ENCODE measurements around the gene DGCR2. TPM values are rescaled to one million over a fixed set of nuclear protein-coding genes. Genes with fewer than 3 reads are reported as not detected.

Gene DGCR2
- total and polyA plus RNA-seq, 2 of the 8 experiments (the other 6 are each of a cell fraction or from before 2014, with no cell fraction given) = 42.3 to 62.2 TPM

GRCh38 chr22:19149047-19149883 lies 27.1 kb upstream of the DGCR2 start:
- TF ChIP-seq EZH2 (IDR thresholded peaks at IDR 0.05; ENCODE audit: low read depth, low read length, severe bottlenecking) (peak; percentile 98), YY1 (IDR thresholded peaks at IDR 0.05; ENCODE audit: low read depth, low read length) (no peak), RXRA (IDR thresholded peaks at IDR 0.05; ENCODE audit: insufficient read depth, low read depth, low read length) (no peak), SUZ12 (IDR thresholded peaks at IDR 0.05; ENCODE audit: low read length) (peak; percentile 95), RNF2 (IDR thresholded peaks at IDR 0.05; ENCODE audit: borderline replicate concordance, low read depth, low read length, missing control alignments, poor library complexity, severe bottlenecking) (peak; percentile 66), MAX (IDR thresholded peaks at IDR 0.05) (peak; percentile 87), KDM4A (IDR thresholded peaks at IDR 0.05; ENCODE audit: low read depth, low read length, severe bottlenecking) (peak; percentile 81), E2F6 (IDR thresholded peaks at IDR 0.05) (peak; percentile 82)
- no peak overlapping the region for H3K27ac ChIP-seq (ENCODE audit: low read depth, low read length)
- CTCF ChIA-PET (ENCODE audit: partially characterized antibody) = interaction anchor here (1.1 to 2.8 kb wide), 2 partner anchors 11 to 30 kb away, joined by 3 to 13 read pairs; partner anchors contain the start of gene SLC25A1
- POLR2A ChIA-PET (ENCODE audit: partially characterized antibody) = interaction anchor here (1.2 to 2.3 kb wide), 5 partner anchors 9 to 138 kb away, joined by 3 to 7 read pairs (median 4); partner anchors contain the start of gene DGCR2
- no peak overlapping the region for H3K56ac ChIP-seq (replicated peaks; ENCODE audit: insufficient read length, low read depth, low read length)
- H3K23me2 ChIP-seq (ENCODE audit: low read depth, low read length) = peaks cover 7% of the 10 kb centered on the region; the same call in 1 of the 2 replicates
- H3K18ac ChIP-seq (ENCODE audit: extremely low read depth, low read length) = no peak overlapping the region; the same call in 1 of the 2 replicates
- 0 out of 4 replicates have a peak, but pooled peaks cover 0 to 6% of the 10 kb centered on the region in 2 experiments for H3K9me3 ChIP-seq (ENCODE audit: insufficient read depth in 2 of 2, low read depth in 1 of 2, low read length in 1 of 2)
- peak overlapping the region; percentile 3 to 53 (median 8); a peak in 7 of 8 replicates for H3K4me3 ChIP-seq (ENCODE audit: extremely low read depth in 1 of 4, insufficient read depth in 2 of 4, low read depth in 3 of 4, low read length in 4 of 4)
- no peaks in the 10 kb centered on the region for H3K79me1 ChIP-seq (ENCODE audit: low read depth, low read length)
- peak in 1 of 2 experiments; percentile 84 for DNase-seq (ENCODE audit: low read depth in 1 of 2, low spot score in 2 of 2)
- peak overlapping the region; percentile 40 to 71 for H3K4me2 ChIP-seq (ENCODE audit: insufficient read depth in 1 of 2, low read depth in 2 of 2, low read length in 2 of 2)
- no peak overlapping the region for H4K5ac ChIP-seq (ENCODE audit: insufficient read length, low read depth, low read length)
- no peak overlapping the region for H2BK120ac ChIP-seq (replicated peaks; ENCODE audit: low read depth, low read length)
- H3K23ac ChIP-seq (ENCODE audit: insufficient read length) = no peak overlapping the region
- peaks cover 2 to 12% of the 10 kb centered on the region in 2 experiments for H4K20me1 ChIP-seq (replicated peaks in 1 of 2; ENCODE audit: control insufficient read depth in 1 of 2, insufficient read depth in 2 of 2, low read length in 2 of 2)
- H3K79me2 ChIP-seq (ENCODE audit: control insufficient read depth in 1 of 2, insufficient read depth in 2 of 2, low read length in 2 of 2) = peaks cover 0 to under 1% of the 10 kb centered on the region in 2 experiments; a peak in 1 of 4 replicates
- peaks cover 52 to 71% (median 61%) of the 10 kb centered on the region in 4 experiments for H3K27me3 ChIP-seq (replicated peaks in 1 of 4; ENCODE audit: control insufficient read depth in 3 of 4, extremely low read depth in 1 of 4, insufficient read depth in 3 of 4, low read length in 3 of 4)
- H3K4me1 ChIP-seq (replicated peaks in 1 of 4; ENCODE audit: control insufficient read depth in 3 of 4, insufficient read depth in 4 of 4, low read length in 3 of 4) = peaks cover 0 to 7% (median 5%) of the 10 kb centered on the region in 4 experiments; a peak in 5 of 7 replicates
- no peak overlapping the region for H2BK5ac ChIP-seq (ENCODE audit: low read depth, low read length)
- H2AFZ ChIP-seq (ENCODE audit: low read length) = peak overlapping the region; percentile 65; the same call in 1 of the 2 replicates
- no peak overlapping the region for H3K9ac ChIP-seq (replicated peaks in 1 of 4; ENCODE audit: extremely low read depth in 1 of 4, low read depth in 3 of 4, low read length in 3 of 4)
- no peak overlapping the region for H3K14ac ChIP-seq (ENCODE audit: insufficient read length)
- WGBS, 2 experiments (ENCODE audit: extremely low coverage in 1 of 2, insufficient coverage in 1 of 2, insufficient read length in 1 of 2, insufficient replicate concordance in 2 of 2, low coverage in 1 of 2, low lambda C conversion rate in 2 of 2, missing lambda C conversion rate in 1 of 2) = 12% methylated on average over 69 of the region's 92 CpGs; no CpG with 5 or more reads in 1 of the 2 experiments
- no peak overlapping the region for H2BK15ac ChIP-seq (ENCODE audit: low read length)
- H2AK5ac ChIP-seq (ENCODE audit: low read depth, low read length) = no peak overlapping the region
- H4K8ac ChIP-seq (ENCODE audit: extremely low read depth, insufficient read depth, low read length) = peak overlapping the region; percentile 85
- no peak for FAIRE-seq
- no peak overlapping the region for H2BK20ac ChIP-seq (ENCODE audit: low read length)
- H3K4ac ChIP-seq (replicated peaks; ENCODE audit: insufficient read length, low read depth, low read length) = no peak overlapping the region
- H2BK12ac ChIP-seq (ENCODE audit: low read depth, low read length) = no peak overlapping the region
- peaks cover 0 to 12% (median 0%) of the 10 kb centered on the region in 4 experiments; a peak in 1 of 8 replicates for H3K36me3 ChIP-seq (ENCODE audit: control insufficient read depth in 2 of 4, insufficient read depth in 4 of 4, low read length in 3 of 4)
- H4K91ac ChIP-seq (replicated peaks; ENCODE audit: insufficient read length, low read length) = no peak overlapping the region

Data from H1 (cell line).